HG02588 (cell line): ENCODE results near the gene FHAD1.

Experiments used
- ATAC-seq: cut with Tn5 transposase; IDR thresholded peaks from one replicate; pipeline ENCODE4 v1.9.1; 2021; ENCODE audit warnings: mild to moderate bottlenecking, moderate library complexity; ENCODE audit not compliant: unreplicated experiment

Gene FHAD1

DNA sequence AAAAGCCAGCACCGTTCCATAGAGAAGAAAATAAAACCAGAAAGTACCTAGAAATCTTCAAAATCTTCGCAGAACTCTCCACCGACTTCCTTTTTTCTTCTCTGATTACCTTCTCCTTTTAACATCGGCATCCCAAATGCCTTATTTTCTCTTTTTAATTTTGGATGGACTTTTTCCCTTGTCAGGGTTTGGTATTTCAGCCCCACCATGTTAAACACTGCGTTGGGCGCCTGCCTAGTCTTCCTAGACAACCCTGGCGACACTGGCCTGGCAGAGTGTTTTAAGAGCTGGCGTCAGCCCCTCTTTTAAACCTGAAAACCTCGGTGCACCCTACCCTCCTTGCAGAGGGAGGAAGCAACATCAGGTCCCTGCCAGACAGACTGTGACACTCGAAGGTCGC lies 96.7 kb downstream of the FHAD1 start:
- ATAC-seq = no peak

DNA sequence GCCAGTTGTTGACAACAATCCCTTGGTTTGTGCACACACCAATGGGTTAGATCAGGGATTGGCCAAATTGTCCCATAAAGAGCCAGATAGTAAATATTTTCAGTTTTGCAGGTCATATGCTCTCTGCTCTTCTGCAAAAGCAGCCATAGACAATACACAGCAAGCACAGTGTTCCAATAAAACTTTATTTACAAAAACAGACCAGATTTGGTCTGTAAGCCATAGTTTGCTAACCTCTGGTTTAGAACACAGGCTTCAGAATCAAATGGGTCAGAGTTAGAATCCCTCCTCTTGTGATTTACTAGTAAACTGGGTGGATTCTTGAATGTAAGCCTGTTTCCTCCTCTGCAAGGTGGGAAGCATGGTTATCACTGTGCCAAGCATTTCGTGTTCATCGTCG lies 97.4 kb downstream of the FHAD1 start:
- no peak for ATAC-seq

DNA sequence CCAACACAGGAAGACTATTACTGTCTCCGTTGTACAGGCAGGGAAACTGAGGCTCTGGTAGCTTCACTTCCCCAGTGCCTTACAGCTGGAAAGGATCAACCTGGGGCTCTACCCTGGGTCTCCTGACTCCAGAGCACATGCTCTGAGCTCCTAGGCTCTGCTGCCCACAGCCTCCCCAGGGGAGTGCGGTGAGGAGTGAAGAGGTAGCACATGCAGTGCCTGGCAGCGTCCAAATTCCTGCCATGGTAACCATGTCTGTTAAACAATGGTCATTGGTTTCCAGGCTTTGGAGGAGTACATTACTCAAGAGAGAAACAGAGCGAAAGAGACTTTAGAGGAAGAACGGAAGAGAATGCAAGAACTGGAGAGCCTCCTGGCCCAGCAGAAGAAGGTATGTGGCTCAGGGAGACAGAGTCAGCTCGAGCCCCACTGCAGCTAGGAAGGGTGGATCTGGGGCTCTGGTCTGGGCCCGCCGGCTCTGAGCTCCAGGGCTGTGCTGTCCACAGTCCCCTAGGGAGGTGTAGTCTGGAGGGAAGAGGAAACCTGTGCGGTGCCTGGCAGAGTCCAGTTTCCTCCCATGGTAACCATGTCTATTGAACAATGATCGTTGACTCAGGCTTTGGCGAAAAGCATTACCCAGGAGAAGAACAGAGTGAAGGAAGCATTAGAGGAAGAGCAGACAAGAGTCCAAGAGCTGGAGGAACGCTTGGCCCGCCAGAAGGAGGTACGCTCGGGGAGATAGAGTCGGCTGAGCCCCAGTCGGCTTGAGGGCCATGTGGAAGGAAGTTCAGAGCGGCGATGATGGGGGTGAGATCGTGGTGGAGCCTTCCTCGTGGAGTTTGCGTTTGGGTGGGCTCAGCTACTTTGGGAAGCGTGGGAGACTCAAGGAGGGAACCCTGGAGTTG lies 98.0 kb downstream of the FHAD1 start:
- no peak for ATAC-seq

DNA sequence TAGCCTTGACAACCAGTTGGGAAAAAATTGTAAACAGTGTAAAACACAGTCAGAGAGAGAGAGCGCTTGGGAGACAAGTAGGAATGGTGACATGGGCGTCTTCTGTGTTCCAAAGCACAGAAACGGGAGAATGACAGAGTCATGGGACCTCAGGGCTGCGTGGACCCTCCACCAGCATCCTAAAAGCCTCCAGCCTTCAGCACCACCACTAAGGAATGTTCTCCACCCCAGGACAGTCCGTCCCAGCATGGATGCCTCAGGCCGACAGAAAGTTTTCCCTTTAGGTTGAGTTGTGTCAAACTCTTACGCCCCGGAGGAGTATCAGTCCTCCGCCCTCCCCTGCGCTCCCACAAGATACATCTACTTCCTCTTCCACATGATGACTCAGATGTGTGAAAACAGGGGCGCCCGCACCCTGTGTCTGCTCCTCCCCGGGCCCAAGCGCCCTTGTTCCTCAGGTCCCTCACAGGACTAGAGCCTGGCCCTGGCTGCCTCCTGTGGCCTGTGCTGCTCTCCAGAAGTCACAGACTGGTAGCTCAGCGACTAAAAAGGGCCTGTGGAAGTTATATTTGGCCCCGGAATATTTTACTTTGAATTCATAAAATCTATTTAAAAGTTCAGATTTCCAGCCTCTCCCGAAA lies 98.8 kb downstream of the FHAD1 start:
- no peak for ATAC-seq

DNA sequence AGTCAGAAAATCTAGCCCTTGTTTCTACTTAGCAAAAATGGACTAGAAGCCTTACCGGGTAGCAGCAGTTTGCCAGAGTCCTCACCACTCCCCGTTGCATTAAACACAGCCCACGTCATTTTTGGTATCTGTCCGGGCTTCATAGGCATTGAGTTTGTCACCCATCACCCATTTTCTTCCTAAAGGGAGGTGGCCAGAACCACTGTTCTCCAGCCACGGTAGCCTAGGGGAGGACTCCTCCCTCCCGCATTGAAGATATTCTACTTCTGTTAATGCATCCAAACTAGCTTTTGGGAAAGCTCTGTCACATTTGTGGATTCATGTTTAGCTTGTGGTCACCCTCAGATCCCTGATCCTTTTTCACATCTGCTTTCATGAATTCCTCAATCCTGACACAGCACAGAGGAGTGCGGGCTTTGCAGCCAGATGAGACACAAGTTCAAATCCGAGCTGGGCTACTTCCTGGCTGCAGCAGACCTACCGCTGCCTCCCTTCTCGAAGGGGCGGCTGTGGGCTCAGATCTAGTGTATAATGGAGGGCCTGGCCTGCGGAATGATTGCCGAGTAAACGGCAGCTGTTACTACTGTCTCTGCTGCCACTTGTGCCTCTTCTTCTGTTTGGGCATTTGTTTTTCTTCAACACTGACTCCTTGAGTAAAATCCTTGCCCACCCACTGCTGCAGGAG lies 99.5 kb downstream of the FHAD1 start:
- no peak for ATAC-seq

DNA sequence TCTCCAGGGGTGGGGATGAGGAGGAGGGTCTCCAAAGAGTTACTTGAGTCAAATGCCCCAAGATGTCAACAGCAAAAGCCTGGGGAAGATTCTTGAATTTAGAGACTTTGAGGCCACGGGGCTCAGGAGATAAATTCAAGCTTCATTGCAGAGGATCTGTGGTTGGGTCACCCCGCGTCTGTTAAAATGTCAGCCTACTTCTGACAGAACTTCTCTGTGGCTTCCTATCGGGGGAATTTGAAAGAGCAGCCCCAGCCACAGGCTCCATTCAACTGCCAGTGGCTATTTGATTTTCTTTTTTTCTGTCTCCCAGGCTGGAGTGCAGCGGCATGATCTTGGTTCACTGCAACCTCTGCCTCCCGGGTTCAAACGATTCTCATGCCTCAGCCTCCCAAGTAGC lies 100.2 kb downstream of the FHAD1 start:
- ATAC-seq = no peak

DNA sequence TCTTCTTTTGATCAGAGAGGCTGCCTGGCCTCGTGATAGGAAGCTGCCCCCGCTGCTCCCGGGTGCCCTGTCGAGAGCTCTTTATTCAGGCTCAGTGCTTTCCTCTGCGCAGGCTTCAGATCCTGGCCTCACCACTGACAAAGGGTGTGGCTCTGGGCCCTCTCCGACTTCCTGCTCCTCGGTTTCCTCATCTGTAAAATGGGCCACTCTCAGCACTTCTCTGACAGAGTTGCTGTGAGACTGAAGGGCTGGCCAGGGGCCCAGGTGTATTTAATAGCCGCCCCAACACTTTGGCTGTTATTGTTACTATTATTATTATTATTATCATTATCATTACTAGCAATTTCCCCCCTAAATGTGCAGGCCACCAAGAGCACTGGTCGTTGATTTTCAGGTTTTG lies 101.6 kb downstream of the FHAD1 start:
- no peak for ATAC-seq

DNA sequence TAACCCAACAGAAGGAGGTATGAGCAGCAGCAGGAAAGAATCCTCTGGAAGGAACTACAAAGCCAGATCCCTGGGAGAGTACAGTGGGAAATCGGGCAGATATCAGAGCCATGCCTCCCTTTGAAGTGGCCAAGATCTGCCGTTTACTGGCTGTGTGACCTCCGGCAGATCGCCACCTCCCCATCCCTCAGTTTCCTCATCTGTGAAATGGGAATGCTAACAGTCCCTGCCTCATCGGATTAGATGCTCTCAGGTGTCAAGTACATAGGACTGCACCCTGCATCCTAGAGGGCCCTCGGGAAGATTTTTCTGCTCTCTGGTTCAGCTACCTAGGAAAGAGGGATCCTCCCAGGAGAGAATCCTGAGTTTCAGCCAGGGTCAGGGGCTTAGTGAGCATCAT lies 102.1 kb downstream of the FHAD1 start:
- ATAC-seq = no peak

DNA sequence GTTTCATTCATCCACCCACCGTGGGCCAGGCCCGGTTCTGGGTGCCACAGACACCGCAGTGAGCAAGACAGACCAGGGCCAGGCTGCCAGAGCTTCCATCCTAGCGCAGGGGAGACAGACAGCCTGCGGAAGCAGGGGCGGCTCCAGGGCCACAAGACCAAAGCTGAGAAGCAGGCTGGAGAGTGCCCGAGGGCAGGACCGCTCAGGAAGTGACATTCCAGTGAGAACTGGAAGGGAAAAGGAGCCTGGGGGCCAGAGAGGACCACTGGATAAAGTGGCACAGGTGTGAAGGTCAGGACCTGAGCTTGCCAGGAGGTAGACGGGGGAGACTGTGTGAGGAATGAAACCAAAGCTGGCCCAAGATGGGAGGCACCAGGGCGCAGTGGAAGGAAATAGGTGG lies 103.1 kb downstream of the FHAD1 start:
- ATAC-seq = no peak

DNA sequence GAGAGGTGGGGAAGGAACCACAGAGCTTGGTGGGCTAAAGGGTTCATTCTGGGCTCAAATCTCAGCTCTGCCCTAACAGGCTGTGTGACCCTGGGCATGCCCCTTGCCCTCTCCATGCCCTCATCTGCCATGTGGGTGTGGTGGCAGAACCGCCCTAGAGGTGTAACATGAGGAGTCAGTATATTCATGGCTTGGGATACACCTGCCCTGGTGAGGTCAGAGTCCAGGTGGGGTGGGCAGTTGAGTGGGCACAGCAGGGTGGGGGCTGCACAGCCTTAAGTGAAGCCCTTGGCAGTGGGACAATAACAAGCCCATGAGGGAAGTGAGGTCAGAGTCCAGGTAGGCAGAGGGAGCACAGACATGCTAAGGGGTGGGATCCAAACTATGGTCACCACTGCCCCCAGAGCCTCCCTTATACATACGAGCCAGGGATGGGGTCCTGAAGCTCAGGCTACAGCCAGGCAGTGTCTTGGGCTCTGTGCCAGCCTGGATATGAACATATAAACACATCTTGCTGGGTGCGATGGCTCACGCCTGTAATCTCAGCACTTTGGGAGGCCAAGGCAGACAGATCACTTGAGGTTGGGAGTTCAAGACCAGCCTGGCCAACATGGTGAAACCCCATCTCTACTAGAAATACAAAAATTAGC lies 103.7 kb downstream of the FHAD1 start:
- ATAC-seq = no peak

DNA sequence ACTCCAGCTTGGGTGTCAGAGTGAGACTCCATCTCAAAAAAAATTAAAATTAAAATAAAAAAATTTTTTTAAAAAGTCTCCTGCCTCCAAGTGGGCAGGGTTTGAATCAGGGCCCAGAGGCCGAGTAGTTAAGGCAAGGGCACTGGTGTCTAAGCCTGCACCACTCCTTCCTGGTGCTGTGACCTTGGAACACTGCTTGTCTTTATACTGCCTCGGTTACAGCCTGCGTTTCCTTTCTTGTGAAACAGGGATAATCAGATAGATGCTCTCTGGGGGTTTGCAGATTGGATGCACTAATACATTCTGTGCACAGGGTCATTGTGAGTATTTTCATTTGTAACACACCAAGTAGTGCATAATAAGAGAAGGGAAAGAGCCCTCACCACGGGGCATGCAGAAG lies 104.3 kb downstream of the FHAD1 start:
- no peak for ATAC-seq

DNA sequence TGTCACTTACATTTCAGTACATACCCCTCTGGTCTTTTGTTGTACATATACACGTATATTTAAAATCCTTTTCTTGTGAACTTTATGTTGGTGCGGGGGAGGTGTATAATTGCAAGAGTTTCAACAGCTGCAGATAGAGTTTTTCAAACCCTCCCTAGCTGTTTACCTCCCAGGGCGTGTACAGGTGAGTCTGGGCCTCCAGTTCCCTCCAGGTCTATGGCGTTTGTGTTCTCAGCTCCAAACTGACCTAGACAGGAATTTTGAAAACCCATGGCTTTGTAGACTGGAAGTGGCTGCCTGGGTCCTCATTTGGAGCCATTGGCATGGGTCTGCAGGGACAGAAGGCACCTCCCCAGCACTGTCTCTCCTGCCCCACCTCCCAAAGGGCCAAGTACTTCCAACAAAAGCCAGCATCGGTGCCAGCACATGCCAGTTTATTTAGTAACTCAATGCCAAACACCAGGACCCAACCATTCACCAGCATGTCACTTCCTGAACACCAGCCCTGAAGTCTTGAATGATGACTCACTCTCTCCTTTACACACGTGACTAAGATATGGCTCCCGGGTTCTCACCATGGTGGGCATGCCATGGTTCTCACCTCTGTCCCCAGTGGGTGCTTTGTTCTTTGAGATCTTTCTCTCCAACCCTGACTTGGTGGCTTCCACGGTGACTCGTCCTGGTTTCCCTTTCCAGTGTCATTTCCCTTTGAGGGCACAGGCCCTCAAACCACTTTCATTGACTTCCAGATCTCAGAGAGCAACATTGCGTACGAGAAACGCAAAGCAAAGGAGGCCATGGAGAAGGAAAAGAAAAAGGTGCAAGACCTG lies 105.3 kb downstream of the FHAD1 start:
- no peak for ATAC-seq

DNA sequence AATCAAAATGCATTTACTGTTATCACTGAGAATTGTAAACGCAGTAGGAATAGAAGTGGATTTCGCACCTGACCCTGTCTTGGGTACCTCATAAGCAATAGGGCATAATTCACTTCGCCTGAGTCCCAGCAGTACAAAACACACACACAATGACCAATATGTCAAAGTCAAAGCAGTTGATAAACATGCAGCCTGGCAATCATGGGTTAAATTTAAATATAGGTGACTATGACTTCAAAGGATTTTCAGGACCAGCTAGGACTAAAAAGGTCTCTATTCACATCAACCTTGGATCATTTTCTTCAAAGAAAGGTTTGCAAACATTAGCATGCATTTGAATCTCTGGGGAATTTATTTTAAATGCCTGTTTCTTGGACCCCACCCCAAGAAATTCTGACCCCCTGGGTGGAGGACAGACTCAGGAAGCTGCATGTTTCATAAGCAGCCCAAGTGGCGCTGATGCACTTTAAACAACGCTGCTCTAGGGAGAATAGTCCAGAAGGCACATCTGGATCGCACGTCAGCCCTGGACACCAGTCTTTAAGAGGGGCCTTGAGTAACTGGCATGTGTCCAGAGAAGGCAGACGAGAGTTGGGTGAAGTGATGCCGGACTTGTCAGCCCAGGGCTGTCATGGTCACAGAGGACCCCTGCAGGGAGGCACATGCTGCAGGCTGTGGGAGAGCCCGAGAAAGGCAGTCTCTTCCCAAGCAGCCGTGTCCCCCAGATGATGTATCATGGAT lies 107.0 kb downstream of the FHAD1 start:
- no peak for ATAC-seq

DNA sequence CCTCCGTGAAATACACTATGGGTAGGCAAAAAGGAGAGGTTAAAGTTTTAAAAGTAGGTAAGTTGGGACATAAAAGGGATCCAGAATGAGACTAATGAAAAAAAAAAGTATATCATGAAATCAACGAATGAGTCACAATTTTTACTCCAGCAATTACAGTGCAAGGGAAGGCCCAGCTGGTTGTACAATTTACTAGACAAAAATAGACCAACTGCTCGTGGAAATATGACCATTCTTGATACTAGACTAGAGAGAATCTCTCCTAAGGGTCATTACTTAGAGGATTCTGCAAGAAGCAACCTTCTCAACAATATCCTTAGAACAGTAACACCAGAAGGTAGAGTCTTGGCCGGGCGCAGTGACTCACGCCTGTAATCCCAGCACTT lies 107.5 kb downstream of the FHAD1 start:
- no peak for ATAC-seq

DNA sequence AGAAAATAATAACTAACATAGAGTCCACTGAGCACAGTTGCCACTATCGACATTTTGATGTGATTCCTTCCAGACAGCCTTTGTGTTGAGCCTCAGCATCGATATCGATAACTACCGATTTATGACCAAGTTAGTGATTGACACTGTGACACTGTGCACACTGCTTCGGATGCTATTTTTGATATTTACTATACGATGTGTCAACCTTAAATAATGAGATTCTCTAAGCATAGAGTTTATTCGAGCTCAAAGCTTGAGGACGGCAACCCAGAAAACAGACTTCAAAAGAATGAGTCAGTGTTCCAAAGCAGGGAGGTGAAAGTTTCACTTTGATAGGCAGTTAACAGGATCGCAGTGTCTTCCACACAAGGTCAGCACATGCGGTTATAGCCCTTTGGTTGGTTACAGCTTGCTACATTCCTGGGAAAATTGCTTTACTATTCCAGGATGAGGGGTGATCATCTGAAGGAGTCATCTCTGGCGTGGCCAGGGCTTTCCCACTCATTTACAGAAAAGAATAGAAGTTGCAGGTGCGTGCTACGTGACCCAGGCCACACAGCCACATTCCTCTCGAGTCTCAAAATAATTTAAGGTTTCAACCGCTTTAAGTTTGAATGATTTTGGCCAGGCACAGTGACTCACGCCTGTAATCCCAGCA lies 109.1 kb downstream of the FHAD1 start:
- no peak for ATAC-seq

DNA sequence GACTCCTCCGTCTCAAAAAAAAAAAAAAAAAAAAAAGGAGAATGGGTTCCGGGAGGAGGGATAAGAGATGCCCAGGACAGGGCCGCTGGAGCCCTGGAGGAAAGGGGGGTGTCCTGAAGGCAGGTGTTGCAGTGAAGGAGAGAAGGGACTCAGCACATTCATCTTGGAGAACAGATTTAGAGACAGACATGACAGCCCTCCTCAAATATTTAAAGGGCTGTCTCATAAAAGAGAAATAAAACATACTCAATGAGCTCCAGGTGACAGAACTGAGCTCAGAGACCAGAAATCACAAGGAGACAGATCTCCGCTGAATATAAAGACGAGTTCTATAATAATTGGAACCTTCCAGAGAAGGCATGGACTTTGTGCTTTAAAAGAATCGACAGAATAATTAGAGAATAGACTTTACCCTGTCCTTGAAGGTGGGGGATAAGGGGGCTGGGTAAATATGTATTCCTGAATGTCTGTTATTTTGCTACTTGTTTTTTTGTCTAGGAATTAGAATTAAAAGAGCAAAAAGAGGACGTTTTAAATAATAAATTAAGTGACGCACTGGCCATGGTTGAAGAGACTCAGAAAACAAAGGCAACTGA lies 110.7 kb downstream of the FHAD1 start:
- no peak for ATAC-seq

DNA sequence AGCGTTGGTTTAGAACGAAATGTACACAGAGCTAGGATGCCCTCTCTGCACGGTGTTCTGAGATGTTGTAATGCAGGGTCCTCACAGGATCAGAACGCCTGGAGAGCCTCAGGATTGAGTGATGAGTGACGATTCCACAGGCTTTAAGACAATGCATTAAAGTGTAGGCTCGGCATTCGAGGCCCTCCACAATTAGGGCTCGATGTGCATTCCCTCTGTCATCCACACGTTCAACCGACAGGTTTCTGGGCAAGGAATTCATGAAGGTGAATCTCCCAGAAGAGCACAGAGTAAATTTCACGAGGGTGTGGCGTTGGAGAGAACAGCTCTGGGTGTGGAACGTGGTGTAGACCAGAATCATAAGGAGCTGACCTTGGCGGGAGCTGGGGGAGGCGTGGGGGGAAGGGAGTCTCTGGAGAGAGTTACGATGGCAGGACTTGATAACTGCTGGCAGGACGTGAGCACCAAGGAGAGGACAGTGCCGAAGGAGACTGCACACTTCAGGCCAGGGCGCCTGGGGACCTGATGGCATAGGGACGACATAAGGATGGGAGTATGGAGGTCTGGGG lies 111.6 kb downstream of the FHAD1 start:
- ATAC-seq = no peak

DNA sequence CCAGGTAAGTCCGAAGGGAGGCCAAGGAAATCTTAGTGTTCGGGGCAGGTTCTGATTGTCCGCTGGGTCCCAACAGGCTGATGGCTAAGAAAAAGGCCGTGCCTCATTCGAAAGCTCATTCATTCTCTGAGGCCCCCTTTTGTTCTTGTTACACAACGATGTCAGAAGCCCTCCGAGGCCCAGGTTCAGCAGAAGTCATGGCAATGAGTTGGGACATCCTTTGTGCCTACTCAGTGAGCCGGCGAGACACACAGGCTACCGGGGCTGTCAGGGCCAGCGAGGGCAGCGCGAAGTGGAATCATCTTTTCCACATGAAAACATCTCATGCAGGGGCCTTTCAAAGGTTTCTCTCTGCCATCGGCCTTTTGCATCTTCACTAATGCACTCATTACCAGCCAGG lies 113.7 kb downstream of the FHAD1 start:
- ATAC-seq = no peak
